DOHH2 (cell line): ENCODE results near the gene PRKD2.
"Not testable (repeated sequence)": the region's sequence is repeated elsewhere in the genome, so short reads cannot be mapped to it uniquely, and the experiment has no call there.

Experiments used
- H3F3A ChIP-seq: fragments of 200-600 bp; sonication (generic), shearing (Covaris generic); 2 replicates; pipeline ENCODE4 v1.6.0; 2016; ENCODE audit warnings: antibody characterized with exemption, mild to moderate bottlenecking; ENCODE audit not compliant: control insufficient read depth, insufficient read depth
- H3K27ac ChIP-seq: fragments of 200-600 bp; sonication (generic); 2 replicates; pipeline ENCODE4 v1.5.1; 2014; ENCODE audit warnings: low read depth, mild to moderate bottlenecking, low read length, moderate library complexity
- H3K27me3 ChIP-seq: fragments of 200-600 bp; sonication (generic); 2 replicates; pipeline ENCODE4 v1.6.1; 2014; ENCODE audit warnings: mild to moderate bottlenecking, low read length, mixed read lengths; ENCODE audit not compliant: control insufficient read depth
- H3K36me3 ChIP-seq: fragments of 200-600 bp; sonication (generic); 2 replicates; pipeline ENCODE4 v1.6.1; 2014; ENCODE audit warnings: mild to moderate bottlenecking, low read length, moderate library complexity, mixed read lengths; ENCODE audit not compliant: control insufficient read depth
- H3K4me1 ChIP-seq: fragments of 200-600 bp; sonication (generic); 2 replicates; pipeline ENCODE4 v1.6.1; 2014; ENCODE audit warnings: mild to moderate bottlenecking, low read length, mixed read lengths; ENCODE audit not compliant: control insufficient read depth
- H3K4me2 ChIP-seq: fragments of 200-600 bp; sonication (generic); 2 replicates; pipeline ENCODE4 v1.6.0; 2014; ENCODE audit warnings: mild to moderate bottlenecking, low read length, moderate library complexity
- H3K4me3 ChIP-seq: fragments of 200-600 bp; sonication (generic); 2 replicates; pipeline ENCODE4 v1.5.1; 2014; ENCODE audit warnings: mild to moderate bottlenecking, low read length, mixed read lengths
- H3K79me2 ChIP-seq: fragments of 200-600 bp; sonication (generic); 2 replicates; pipeline ENCODE4 v1.6.1; 2014; ENCODE audit warnings: mild to moderate bottlenecking, low read length, mixed read lengths; ENCODE audit not compliant: control insufficient read depth
- H3K9me2 ChIP-seq: fragments of 200-600 bp; sonication (generic); replicated peaks from 2 replicates; pipeline ENCODE4 v1.6.1; 2014; ENCODE audit warnings: mild to moderate bottlenecking, low read length, mixed read lengths; ENCODE audit not compliant: control insufficient read depth
- H3K9me3 ChIP-seq: fragments of 200-600 bp; sonication (generic); 2 replicates; pipeline ENCODE4 v1.6.1; 2014; ENCODE audit warnings: antibody characterized with exemption, low read length, mixed read lengths; ENCODE audit not compliant: control insufficient read depth, insufficient read depth
- H4K20me1 ChIP-seq: fragments of 200-600 bp; sonication (generic); 2 replicates; pipeline ENCODE4 v1.6.0; 2014; ENCODE audit warnings: low read depth, mild to moderate bottlenecking, antibody characterized with exemption, low read length, moderate library complexity; ENCODE audit not compliant: control insufficient read depth, insufficient read depth
- EZH2phosphoT487 ChIP-seq: fragments of 200-600 bp; sonication (generic); IDR thresholded peaks from 2 replicates; pipeline ENCODE4 v1.6.1; 2017; ENCODE audit warnings: borderline replicate concordance, mild to moderate bottlenecking, antibody characterized with exemption, low read length, moderate library complexity, mixed read lengths
- TF ChIP-seq, protein P1 (sequence below): fragments of 200-600 bp; sonication (generic); IDR thresholded peaks from one replicate; pipeline ENCODE4 v1.5.1; 2014; ENCODE audit warnings: antibody characterized with exemption, mild to moderate bottlenecking, low read depth, low read length; ENCODE audit not compliant: poor library complexity, severe bottlenecking

The PRKD2 gene

DNA sequence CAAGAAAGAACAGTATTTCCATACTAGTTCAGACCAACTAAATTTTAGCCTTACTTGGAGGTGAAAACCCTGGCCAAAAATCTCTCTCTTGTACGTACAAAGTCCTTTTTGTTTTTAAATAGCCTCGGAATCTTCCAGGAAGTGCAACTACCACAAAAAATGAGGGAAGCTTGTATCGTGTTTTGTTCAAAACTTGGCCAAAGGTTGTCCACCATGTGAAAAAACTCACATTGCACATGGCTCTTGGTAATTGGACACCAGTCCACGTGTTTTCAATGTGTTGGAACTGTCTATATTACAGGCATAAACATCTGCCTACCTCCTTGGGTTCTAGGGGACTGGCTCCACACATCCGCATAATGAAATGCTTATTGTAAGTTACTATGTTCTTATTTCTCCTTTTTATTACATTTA, 44.5 kb upstream of the PRKD2 start:
- Histone ChIP-seq H3K36me3 (peaks cover 14% of the 10 kb centered on the region), H3K4me2 (no peak overlapping the region), H3K27ac (no peak overlapping the region), H4K20me1 (no peaks in the 10 kb centered on the region; the same call in 1 of the 2 replicates), H3K4me3 (no peak overlapping the region), H3K27me3 (no peaks in the 10 kb centered on the region), H3F3A (no peaks in the 10 kb centered on the region), H3K4me1 (peaks cover 3% of the 10 kb centered on the region; the same call in 1 of the 2 replicates), H3K79me2 (no peaks in the 10 kb centered on the region), H3K9me2 (no peaks in the 10 kb centered on the region), H3K9me3 (no peaks in the 10 kb centered on the region)
- TF ChIP-seq, protein P1, sequence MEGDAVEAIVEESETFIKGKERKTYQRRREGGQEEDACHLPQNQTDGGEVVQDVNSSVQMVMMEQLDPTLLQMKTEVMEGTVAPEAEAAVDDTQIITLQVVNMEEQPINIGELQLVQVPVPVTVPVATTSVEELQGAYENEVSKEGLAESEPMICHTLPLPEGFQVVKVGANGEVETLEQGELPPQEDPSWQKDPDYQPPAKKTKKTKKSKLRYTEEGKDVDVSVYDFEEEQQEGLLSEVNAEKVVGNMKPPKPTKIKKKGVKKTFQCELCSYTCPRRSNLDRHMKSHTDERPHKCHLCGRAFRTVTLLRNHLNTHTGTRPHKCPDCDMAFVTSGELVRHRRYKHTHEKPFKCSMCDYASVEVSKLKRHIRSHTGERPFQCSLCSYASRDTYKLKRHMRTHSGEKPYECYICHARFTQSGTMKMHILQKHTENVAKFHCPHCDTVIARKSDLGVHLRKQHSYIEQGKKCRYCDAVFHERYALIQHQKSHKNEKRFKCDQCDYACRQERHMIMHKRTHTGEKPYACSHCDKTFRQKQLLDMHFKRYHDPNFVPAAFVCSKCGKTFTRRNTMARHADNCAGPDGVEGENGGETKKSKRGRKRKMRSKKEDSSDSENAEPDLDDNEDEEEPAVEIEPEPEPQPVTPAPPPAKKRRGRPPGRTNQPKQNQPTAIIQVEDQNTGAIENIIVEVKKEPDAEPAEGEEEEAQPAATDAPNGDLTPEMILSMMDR = no peak
- no peak for TF ChIP-seq EZH2phosphoT487

DNA sequence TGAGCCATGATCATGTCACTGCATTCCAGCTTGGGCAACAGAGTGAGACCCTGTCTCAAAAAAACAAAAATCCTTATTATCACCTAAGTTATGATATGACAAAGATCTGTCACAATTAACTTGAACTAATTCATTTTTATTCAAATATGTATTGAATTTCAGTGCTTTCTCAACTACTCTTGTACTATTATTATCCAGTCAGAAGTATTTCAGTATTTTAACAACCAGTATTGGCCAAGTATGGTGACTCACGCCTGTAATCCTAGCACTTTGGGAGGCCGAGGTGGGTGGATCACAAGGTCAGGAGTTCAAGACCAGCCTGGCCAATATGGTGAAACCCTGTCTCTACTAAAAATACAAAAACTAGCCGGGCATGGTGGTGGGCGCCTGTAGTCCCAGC, 44.0 kb upstream of the PRKD2 start:
- H3K79me2 ChIP-seq, H3K27me3 ChIP-seq, H4K20me1 ChIP-seq, H3K9me2 ChIP-seq, H3K9me3 ChIP-seq, H3K4me1 ChIP-seq, H3K27ac ChIP-seq, H3K4me2 ChIP-seq, H3F3A ChIP-seq, H3K4me3 ChIP-seq: not testable (repeated sequence)
- H3K36me3 ChIP-seq = peaks cover 15% of the 10 kb centered on the region

DNA sequence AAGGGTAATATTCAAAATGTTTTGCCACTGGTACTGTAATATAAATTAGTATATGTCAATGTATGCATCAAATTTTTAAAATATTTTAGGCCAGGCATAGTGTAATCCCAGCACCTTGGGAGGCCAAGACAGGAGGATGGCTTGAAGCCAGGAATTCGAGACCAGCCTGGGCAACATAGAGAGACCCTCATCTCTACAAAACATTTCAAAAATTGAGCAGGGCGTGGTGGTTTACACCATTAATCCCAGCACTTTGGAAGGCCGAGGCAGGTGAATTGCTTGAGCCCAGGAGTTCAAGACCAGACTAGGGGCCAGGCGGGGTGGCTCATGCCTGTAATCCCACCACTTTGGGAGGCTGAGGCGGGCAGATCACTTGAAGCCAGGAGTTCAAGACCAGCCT, 43.4 kb upstream of the PRKD2 start:
- H3K27ac ChIP-seq = no peak overlapping the region
- no peak overlapping the region for H3K4me3 ChIP-seq
- no peaks in the 10 kb centered on the region for H3K9me2 ChIP-seq
- H3K27me3 ChIP-seq = no peaks in the 10 kb centered on the region
- peaks cover 3% of the 10 kb centered on the region; the same call in 1 of the 2 replicates for H3K4me1 ChIP-seq
- H4K20me1 ChIP-seq = no peaks in the 10 kb centered on the region; the same call in 1 of the 2 replicates
- H3F3A ChIP-seq = no peaks in the 10 kb centered on the region
- H3K79me2 ChIP-seq = no peaks in the 10 kb centered on the region
- TF ChIP-seq EZH2phosphoT487 = no peak
- TF ChIP-seq, protein P1 = no peak
- no peak overlapping the region for H3K4me2 ChIP-seq
- H3K9me3 ChIP-seq = no peaks in the 10 kb centered on the region
- peaks cover 15% of the 10 kb centered on the region for H3K36me3 ChIP-seq

DNA sequence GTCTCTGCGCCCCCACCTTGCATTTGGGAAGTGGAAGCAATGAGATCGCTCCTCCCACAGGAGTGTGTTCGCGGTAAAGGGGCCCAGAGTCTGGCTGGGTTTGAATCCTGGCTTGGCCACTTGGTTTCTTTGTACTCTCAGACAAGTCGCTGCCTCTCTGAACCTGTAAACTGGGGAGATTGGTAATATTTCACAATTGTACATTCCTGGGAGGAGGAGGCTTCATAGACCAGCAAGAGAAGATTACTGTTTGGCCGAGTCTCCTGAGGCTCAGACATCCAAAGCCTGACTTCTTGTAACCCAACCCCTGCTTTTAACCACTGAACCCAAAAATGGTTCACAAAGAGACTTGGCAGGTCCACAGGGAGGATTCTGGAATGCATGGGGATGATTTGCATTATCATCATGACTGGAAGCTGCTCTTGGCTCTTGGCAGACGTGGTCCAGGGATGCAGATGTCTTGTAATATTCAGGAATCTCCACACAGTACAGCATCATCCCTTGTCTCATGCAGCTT, 43.0 kb upstream of the PRKD2 start:
- Histone ChIP-seq H3K27ac (no peak overlapping the region), H3K4me2 (no peak overlapping the region), H4K20me1 (no peaks in the 10 kb centered on the region; the same call in 1 of the 2 replicates), H3K9me2 (no peaks in the 10 kb centered on the region), H3K36me3 (peaks cover 15% of the 10 kb centered on the region), H3K4me3 (no peak overlapping the region), H3K79me2 (no peaks in the 10 kb centered on the region), H3K4me1 (peaks cover 3% of the 10 kb centered on the region; the same call in 1 of the 2 replicates), H3K27me3 (no peaks in the 10 kb centered on the region), H3F3A (peaks cover 2% of the 10 kb centered on the region; the same call in 1 of the 2 replicates), H3K9me3 (no peaks in the 10 kb centered on the region)
- TF ChIP-seq, protein P1 = no peak
- TF ChIP-seq EZH2phosphoT487 = no peak
